Large intestine (tissue), 3 donors: ENCODE data around the gene ZDHHC11B. TPM values are rescaled to one million over a fixed set of nuclear protein-coding genes. Genes with fewer than 3 reads are reported as not detected.
"Not testable (repeated sequence)": the region's sequence is repeated elsewhere in the genome, so short reads cannot be mapped to it uniquely, and the experiment has no call there.

ENCODE experiments used
- DNase-seq, 2 donors: peaks; one replicate each; pipeline versions ENCODE4 v3.0.0 to v3.0.0-alpha.2; 2013
- H3K27ac ChIP-seq: one replicate; pipeline ENCODE4 v1.5.1; 2013; ENCODE audit warnings: low read length
- H3K27me3 ChIP-seq: 2 replicates; pipeline ENCODE4 v1.6.1; 2013; ENCODE audit warnings: low read length; ENCODE audit not compliant: control insufficient read depth, insufficient read depth
- H3K36me3 ChIP-seq: 2 replicates; pipeline ENCODE4 v1.6.1; 2013; ENCODE audit warnings: low read length; ENCODE audit not compliant: control insufficient read depth, insufficient read depth
- H3K4me1 ChIP-seq: one replicate; pipeline ENCODE4 v1.6.1; 2013; ENCODE audit warnings: low read length; ENCODE audit not compliant: control insufficient read depth, insufficient read depth
- H3K4me3 ChIP-seq: one replicate; pipeline ENCODE4 v1.5.1; 2013; ENCODE audit warnings: low read length
- H3K9me3 ChIP-seq: one replicate; pipeline ENCODE4 v1.6.1; 2013; ENCODE audit warnings: mild to moderate bottlenecking, low read depth, low read length, moderate library complexity; ENCODE audit not compliant: control insufficient read depth
- WGBS: methylation state at CpG from one replicate; pipeline ENCODE4 v1.1.5; 2013; ENCODE audit warnings: low lambda C conversion rate; ENCODE audit not compliant: insufficient coverage; 5-methylcytosine and 5-hydroxymethylcytosine counted together
- polyA plus RNA-seq: library from polyadenylated mRNA; unstranded; fragments of 120-200 nt; gene quantifications from one replicate; pipeline ENCODE4 v1.2.1, GENCODE V29; 2013

Gene ZDHHC11B
- polyA plus RNA-seq, 1 donor: 16.1 TPM

DNA sequence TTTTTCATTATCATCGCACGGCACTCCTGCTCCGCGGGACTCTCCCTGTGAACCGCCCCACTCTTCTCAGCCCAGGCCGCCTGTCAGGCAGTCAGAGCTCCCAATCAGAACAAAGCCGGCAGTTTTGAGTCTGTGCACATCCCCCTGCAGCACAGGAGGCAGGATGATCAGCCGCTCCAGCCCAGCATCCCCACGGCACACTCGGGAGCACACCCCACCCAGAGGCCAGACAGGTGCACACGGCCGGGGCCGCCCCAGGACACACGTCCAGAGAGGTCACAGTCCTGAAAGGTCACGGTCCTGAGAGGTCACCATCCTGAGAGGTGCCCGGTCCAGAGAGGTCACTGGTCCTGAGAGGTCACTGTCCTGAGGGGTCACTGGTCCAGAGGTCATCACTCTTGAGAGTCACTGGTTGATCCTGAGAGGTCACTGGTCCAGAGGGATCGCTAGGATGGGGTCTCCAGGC lies 99.7 kb downstream of the ZDHHC11B start:
- Histone ChIP-seq H3K27ac (no peak overlapping the region), H3K4me3 (no peak overlapping the region), H3K4me1 (no peaks in the 10 kb centered on the region), H3K36me3 (peaks cover 3% of the 10 kb centered on the region), H3K9me3 (no peaks in the 10 kb centered on the region), H3K27me3 (no peaks in the 10 kb centered on the region)
- no CpG with 5 or more reads among the region's 17 CpGs for WGBS
- no peak for DNase-seq

DNA sequence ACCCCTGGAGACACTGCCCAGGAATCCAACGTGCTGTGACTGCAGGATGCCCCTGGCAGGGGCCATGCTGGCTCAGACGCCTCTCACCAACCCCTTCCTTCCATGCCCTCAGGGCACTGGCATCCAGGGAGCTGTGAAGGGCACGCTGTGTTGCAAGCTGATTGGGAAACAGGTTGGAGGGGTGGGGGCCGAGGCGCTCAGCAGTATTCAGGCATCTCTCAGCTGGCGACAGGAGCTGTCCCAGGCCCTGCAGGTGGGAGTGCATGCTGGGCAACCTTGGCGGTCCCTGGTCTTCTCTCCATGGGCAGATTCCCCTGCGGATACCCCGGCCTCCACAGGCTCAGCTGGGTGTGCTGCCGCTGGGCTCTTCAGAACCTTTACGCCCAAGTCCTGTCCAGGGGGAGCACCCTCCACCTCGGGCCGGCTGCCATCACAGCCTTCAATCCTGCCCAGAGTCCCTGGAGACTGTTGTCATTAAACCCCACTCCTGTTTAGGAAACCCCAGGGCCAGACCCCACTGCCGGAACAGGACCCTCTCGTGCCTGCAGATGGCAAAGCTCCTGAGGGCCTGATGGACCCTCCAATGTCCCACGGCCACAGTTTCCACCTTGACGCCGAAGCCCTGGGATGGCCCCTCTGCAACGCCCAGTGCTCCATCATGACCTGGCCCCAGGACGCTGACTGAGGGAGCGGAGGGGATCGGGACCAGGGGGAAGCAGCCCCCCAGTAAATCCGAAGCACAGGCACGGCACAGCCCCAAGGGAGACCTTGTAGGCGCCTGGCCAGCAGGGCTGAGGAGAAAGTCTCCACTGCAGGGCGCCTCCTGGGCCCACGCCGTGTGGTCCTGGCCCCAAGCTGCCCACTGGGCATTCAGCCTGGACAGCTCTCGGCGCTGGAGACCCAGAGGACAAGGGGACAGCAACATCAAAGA lies 100.7 kb downstream of the ZDHHC11B start:
- Histone ChIP-seq H3K4me1 (no peaks in the 10 kb centered on the region), H3K36me3 (peaks cover 3% of the 10 kb centered on the region), H3K9me3 (no peaks in the 10 kb centered on the region), H3K4me3 (no peak overlapping the region), H3K27ac (no peak overlapping the region), H3K27me3 (no peaks in the 10 kb centered on the region)
- no peak for DNase-seq
- WGBS: no CpG with 5 or more reads among the region's 30 CpGs

DNA sequence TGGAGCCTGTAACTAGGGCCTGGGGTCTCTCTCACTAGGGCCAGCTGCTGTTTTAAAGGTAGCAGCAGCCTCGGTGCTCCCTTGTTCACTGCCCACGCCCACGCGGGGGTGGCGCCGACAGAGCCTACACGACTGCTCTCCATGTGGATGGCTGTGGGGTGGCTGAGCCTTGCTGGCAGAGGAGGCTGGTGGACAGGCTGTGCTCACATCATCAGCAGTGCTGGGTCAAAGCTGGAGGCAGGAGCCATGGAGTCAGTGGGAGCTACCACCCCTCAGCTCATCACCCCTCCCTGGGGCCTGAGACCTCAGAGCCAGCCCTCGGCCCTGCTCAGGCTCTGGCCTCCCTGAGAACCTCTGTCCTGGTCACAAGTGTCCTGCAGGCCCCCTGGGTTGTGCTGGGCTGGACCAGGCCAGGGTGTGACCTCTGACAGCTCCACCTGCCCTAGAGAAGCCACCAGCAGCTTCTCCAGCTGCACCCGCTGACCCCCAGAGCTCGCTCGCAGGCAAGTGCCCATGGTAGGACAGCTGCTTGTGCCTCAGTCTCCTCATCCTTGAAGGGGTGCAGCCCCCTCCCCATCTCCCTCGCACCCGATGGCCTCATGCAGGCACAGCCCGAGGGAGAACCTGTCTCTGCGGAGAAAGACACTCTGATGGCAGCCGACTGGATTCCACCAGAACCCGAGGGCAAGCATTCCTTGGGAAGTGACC lies 101.7 kb downstream of the ZDHHC11B start:
- not testable (repeated sequence) for H3K27me3 ChIP-seq, H3K27ac ChIP-seq, H3K4me1 ChIP-seq, H3K4me3 ChIP-seq, H3K9me3 ChIP-seq, DNase-seq, H3K36me3 ChIP-seq
- WGBS: no CpG with 5 or more reads among the region's 17 CpGs

DNA sequence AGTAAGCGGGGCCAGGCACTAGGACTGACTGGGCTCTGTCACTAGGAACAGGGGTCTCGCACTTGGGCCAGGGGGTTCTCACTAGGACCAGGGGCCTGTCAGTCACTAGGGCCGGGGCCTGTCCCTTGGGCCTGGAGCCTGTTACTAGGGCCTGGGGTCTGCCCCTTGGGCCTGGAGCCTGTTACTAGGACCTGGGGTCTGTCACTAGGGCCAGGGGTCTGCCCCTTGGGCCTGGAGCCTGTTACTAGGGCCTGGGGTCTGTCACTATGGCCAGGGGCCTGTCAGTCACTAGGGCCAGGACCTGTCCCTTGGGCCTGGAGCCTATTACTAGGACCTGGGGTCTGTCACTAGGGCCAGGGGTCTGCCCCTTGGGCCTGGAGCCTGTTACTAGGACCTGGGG lies 102.3 kb downstream of the ZDHHC11B start:
- DNase-seq, H3K9me3 ChIP-seq, H3K27me3 ChIP-seq, H3K4me3 ChIP-seq, H3K27ac ChIP-seq, H3K36me3 ChIP-seq, H3K4me1 ChIP-seq: not testable (repeated sequence)
- WGBS: no CpG with 5 or more reads among the region's 3 CpGs

DNA sequence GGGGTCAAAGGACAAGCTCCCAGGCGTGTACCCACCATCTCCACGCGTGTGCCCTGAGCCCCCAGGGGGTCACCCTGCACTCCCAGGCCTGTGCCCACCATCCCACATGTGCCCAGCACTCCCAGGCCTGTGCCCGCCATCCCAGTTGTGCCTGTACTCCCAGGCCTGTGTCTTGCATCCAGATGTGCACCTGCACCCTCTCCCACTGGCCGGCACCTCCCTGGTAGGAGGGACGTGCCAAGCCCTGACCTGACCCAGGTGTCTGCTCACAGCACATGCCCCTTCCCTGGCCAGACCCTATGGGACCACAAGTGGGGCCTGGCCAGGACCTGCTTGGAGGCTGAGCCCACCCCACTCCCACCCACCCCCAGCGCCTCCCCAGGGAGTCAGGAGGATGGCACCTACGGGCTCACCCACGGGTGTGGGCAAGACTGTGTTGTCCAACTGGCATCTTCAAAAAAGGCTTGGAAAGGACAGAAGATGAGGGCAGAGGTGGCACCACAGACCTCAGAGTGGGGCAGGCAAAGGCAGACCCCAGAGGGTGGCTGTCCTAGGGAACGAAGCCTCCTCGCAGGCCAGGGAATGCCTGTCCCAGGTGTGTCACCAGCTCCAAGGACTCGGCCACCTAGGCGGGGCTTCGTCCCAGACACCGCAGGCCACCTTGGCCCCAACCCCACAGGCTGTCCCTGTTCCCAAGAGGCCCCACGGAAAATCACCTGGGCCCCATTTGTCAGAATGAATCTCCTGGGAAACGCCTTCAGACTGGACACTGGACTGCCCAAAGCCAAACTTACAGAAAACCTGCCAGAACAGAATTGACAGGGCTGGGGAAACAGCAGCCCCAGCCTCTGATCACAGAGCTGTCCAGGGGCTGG lies 103.0 kb downstream of the ZDHHC11B start:
- not testable (repeated sequence) for H3K27me3 ChIP-seq, H3K4me3 ChIP-seq, H3K9me3 ChIP-seq, DNase-seq, H3K27ac ChIP-seq, H3K4me1 ChIP-seq, H3K36me3 ChIP-seq
- WGBS: no CpG with 5 or more reads among the region's 17 CpGs

DNA sequence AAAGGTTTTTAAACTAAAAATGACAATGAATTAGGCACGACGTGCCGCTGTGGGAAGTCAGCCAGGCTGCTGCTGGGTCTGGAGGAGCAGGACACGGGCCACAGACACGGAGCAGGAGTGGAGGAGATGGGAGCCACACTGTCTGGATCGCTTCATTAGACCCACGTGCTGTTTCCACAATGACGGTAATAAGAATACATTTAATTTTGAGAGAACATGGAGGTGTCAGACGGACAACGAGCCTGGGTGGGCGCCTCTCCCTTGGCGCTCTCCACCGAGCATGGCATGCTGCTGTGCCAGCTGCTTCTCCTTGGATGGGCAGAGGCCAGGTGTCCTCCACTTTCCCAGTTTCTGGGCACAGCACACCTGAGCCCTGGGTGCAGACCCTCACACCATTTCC lies 103.7 kb downstream of the ZDHHC11B start:
- not testable (repeated sequence) for H3K36me3 ChIP-seq, H3K4me1 ChIP-seq, H3K27ac ChIP-seq, H3K27me3 ChIP-seq, DNase-seq, H3K4me3 ChIP-seq, H3K9me3 ChIP-seq
- 95% methylated on average over 4 of the region's 13 CpGs for WGBS

DNA sequence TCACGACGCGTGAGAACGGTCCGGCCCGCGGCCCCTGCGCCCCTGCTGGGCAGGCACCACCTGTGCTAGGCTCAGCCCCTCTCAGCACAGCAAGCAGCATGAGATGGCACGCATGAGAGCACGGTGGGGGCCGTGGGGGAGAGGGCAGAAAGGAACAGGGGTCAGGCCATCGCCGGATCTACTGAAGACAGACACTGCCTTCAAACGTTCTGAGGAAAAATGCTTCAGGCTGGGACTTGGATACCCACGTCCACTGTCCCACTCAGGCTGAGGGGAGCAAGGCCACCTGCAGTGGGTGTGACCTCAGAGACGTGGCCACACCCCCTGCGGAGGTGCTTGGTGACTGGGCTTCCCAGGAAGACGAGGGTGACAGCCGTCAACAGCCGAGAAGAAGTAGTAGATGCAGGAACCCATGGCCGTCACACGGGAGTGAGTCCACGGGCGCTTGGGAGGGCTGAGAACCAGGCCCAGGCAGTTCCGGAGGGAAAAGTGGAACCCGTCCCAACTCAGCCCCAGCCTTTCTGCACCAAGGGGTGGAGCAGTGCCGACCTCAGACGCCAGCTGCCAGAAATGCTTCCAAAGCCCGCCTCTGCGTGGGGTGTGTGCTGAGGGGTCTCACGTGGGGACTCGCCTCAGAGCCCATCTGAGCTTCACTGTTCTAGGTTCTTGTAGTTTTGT lies 104.3 kb downstream of the ZDHHC11B start:
- H3K4me1 ChIP-seq, DNase-seq, H3K36me3 ChIP-seq, H3K27ac ChIP-seq, H3K4me3 ChIP-seq, H3K27me3 ChIP-seq, H3K9me3 ChIP-seq: not testable (repeated sequence)
- no CpG with 5 or more reads among the region's 32 CpGs for WGBS

DNA sequence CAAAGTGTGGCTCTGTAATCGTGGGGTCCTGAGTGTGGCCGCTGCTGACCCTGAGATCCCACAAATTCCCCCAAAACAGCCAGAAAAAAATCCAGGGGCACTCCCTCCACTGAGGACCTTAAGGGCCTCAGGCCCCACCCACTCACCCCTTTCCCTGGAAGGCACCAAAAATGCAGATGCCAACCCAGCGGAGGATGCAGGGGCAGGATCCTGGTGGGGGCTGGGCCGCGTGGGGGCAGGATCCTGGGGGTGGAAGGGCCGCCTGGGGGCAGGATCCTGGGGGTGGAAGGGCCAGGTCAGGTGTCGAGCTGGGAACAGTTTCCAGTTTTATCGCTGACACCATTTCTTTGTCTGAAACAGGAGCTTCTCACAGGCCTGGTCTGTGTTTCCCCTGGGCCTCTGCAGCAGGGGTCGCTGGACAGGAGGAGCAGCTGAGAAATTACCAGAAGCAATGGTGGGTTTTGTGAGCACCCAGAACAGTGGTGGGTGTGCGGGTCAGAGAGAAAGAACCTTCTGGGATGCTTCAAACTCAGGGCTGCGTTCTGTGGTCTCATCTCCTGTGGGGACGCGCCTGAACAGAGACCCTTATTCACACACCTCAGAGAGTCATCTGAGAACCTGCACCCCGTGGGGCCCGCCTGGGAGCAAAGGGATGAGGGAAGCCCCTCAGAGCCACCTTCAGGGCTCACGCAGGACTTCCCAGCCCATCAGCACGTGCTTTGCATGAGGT lies 105.2 kb downstream of the ZDHHC11B start:
- not testable (repeated sequence) for DNase-seq, H3K36me3 ChIP-seq, H3K4me1 ChIP-seq, H3K9me3 ChIP-seq, H3K27ac ChIP-seq, H3K27me3 ChIP-seq, H3K4me3 ChIP-seq
- no CpG with 5 or more reads among the region's 17 CpGs for WGBS

DNA sequence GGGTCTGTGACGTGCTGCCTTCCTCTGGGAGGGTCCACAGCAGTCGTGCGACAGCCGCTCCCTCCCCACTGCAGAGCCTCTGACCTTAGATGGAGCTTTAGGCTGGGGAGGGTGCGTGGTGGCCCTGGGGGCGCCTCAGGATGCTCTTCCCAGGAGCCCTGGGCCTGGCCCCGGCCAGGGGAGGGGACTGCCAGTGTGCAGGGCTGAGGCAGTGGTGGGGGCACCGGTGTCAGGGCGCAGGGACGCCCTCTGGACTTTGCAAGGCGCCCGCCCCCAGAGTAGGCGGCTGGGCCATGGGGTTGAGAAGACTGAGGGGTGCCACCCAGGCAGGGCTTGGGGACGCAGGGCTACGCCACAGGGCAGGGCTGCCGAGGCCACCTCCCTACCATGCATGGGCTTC lies 106.0 kb downstream of the ZDHHC11B start:
- H3K27me3 ChIP-seq, H3K4me3 ChIP-seq, H3K4me1 ChIP-seq, H3K9me3 ChIP-seq, H3K27ac ChIP-seq, DNase-seq, H3K36me3 ChIP-seq: not testable (repeated sequence)
- WGBS: no CpG with 5 or more reads among the region's 16 CpGs
